ENCODE results near the gene DOCK2.

DNA sequence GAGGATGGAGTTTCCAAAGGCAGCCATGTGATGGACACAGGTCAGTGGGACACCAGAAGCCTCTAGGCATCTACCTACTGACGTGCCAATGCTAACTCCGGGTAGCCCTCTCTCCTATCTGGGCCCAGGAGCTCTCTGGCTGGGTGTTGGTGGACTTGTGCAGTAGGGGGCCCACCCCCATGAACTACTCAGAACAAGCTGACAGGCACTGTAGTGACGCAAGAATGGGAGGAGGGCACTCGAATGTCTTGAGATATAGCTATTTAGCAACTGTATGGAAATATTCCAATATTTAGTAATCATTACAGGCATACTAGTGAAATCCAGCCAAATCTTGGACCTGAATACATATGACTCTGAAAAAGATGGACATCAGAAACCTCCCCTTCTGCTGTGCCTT is 5.7 kb upstream of the DOCK2 start:
- TF ChIP-seq, protein P1, sequence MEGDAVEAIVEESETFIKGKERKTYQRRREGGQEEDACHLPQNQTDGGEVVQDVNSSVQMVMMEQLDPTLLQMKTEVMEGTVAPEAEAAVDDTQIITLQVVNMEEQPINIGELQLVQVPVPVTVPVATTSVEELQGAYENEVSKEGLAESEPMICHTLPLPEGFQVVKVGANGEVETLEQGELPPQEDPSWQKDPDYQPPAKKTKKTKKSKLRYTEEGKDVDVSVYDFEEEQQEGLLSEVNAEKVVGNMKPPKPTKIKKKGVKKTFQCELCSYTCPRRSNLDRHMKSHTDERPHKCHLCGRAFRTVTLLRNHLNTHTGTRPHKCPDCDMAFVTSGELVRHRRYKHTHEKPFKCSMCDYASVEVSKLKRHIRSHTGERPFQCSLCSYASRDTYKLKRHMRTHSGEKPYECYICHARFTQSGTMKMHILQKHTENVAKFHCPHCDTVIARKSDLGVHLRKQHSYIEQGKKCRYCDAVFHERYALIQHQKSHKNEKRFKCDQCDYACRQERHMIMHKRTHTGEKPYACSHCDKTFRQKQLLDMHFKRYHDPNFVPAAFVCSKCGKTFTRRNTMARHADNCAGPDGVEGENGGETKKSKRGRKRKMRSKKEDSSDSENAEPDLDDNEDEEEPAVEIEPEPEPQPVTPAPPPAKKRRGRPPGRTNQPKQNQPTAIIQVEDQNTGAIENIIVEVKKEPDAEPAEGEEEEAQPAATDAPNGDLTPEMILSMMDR (IDR thresholded peaks at IDR 0.05), result no peak
- no peak for TF ChIP-seq EZH2 (IDR thresholded peaks at IDR 0.05)
- TF ChIP-seq EZH2phosphoT487 (IDR thresholded peaks at IDR 0.05), result no peak

Measured in neural progenitor cell (in vitro differentiated cells).